ENCODE measurements around the gene PDHB. TPM values are rescaled to one million over a fixed set of nuclear protein-coding genes. Genes with fewer than 3 reads are reported as not detected.

The PDHB gene
- total and polyA plus RNA-seq, 2 of the 13 experiments (the other 11 are each of a cell fraction or from before 2014, with no cell fraction given): 108 to 153 TPM

- TF ChIP-seq ZNF407 (CRISPR knock-in tag; IDR thresholded peaks at IDR 0.05; ENCODE audit: not compliant biosample characterization) (no peak), REST (IDR thresholded peaks at IDR 0.05; ENCODE audit: borderline replicate concordance in 1 of 2, low read depth in 1 of 2, low read length in 2 of 2) (0 out of 4 replicates have a peak, but pooled peaks of 1 of the 2 experiments have one; percentile 1), ZNF350 (CRISPR knock-in tag; IDR thresholded peaks at IDR 0.05; ENCODE audit: borderline replicate concordance, low read depth) (peak; percentile 36; the same call in 1 of the 2 replicates), POGK (CRISPR knock-in tag; conservative IDR thresholded peaks at IDR 0.05) (0 out of 2 replicates have a peak, but pooled peaks have one; percentile 9), STAT6 (CRISPR knock-in tag; IDR thresholded peaks at IDR 0.05; ENCODE audit: borderline replicate concordance) (peak; percentile 11; the same call in 1 of the 2 replicates), ARID3A (IDR thresholded peaks at IDR 0.05; ENCODE audit: low read depth, low read length) (0 out of 2 replicates have a peak, but pooled peaks have one; percentile 1), ZFY (CRISPR knock-in tag; IDR thresholded peaks at IDR 0.05) (no peak)
These were observed 30.3 kb upstream of the PDHB start (continued) for GRCh38 chr3:58463942-58464271.

All from HepG2 (cell line).